Measurements from ENCODE around the gene CTNNA2. TPM values are rescaled to one million over a fixed set of nuclear protein-coding genes. Genes with fewer than 3 reads are reported as not detected.

Gene CTNNA2
- total and polyA plus RNA-seq, 2 of the 8 experiments (the other 6 are each of a cell fraction or from before 2014, with no cell fraction given) = 3.9 to 9.0 TPM

Small RNAs within 50 kb of the gene (microRNA-seq; reads per million reads assigned to microRNA genes)
- gene MIR4264 (ENCODE audit: borderline microRNAs expressed in 2 of 2, borderline number of aligned reads in 2 of 2, borderline replicate concordance in 1 of 2) (0 reads per million in 2 experiments), gene MIR8080 (ENCODE audit: borderline microRNAs expressed in 2 of 2, borderline number of aligned reads in 2 of 2, borderline replicate concordance in 1 of 2) (0 reads per million in 2 experiments)

Small RNAs within 50 kb of the gene (small RNA-seq; reads per million reads assigned to genes)
- gene MIR4264 (ENCODE audit: insufficient read depth) (not detected), gene MIR8080 (ENCODE audit: insufficient read depth) (not detected), gene RNU6-561P (ENCODE audit: insufficient read depth) (not detected)

Data from H1 (cell line).